Parathyroid adenoma (tissue), 2 donors: ENCODE measurements around the gene EFHC1.

ENCODE experiments used
- H2AFZ ChIP-seq: fragments of 300-600 bp; sonication (generic); one replicate; pipeline ENCODE4 v1.7.0; 2017; ENCODE audit warnings: antibody characterized with exemption, mild to moderate bottlenecking
- H3K27ac ChIP-seq: fragments of 300-600 bp; sonication (generic); one replicate; pipeline ENCODE4 v1.7.0; 2017
- H3K27me3 ChIP-seq: fragments of 300-600 bp; sonication (generic); one replicate; pipeline ENCODE4 v1.7.0; 2017; ENCODE audit warnings: low read length; ENCODE audit not compliant: control insufficient read depth, insufficient read depth
- H3K36me3 ChIP-seq: fragments of 300-600 bp; sonication (generic); one replicate; pipeline ENCODE4 v1.7.0; 2017; ENCODE audit warnings: low read length; ENCODE audit not compliant: control insufficient read depth, insufficient read depth
- H3K4me1 ChIP-seq: fragments of 300-600 bp; sonication (generic); one replicate; pipeline ENCODE4 v1.7.0; 2017; ENCODE audit warnings: control low read depth
- H3K4me2 ChIP-seq: fragments of 300-600 bp; sonication (generic); one replicate; pipeline ENCODE4 v1.7.0; 2017; ENCODE audit warnings: low read length
- H3K4me3 ChIP-seq: fragments of 300-600 bp; sonication (generic); one replicate; pipeline ENCODE4 v1.7.0; 2017; ENCODE audit warnings: low read depth, low read length
- H3K79me2 ChIP-seq: fragments of 300-600 bp; sonication (generic); one replicate; pipeline ENCODE4 v1.7.0; 2017; ENCODE audit warnings: control low read depth
- H3K9ac ChIP-seq: fragments of 300-600 bp; sonication (generic); one replicate; pipeline ENCODE4 v1.7.0; 2017; ENCODE audit warnings: mild to moderate bottlenecking
- H3K9me3 ChIP-seq: fragments of 300-600 bp; sonication (generic); one replicate; pipeline ENCODE4 v1.7.0; 2017; ENCODE audit warnings: low read length; ENCODE audit not compliant: control insufficient read depth
- CTCF ChIP-seq: fragments of 300-600 bp; sonication (generic); IDR thresholded peaks from one replicate; pipeline ENCODE4 v1.7.0; 2017; ENCODE audit warnings: antibody characterized with exemption, mild to moderate bottlenecking
- donor health status: primary hyperparathyroidism.

EFHC1 gene

GRCh38 chr6:52540286-52540902 is 120.3 kb downstream of the EFHC1 start:
- Histone ChIP-seq H3K79me2 (peaks cover 10% of the 10 kb centered on the region), H3K4me2 (no peak overlapping the region), H3K27me3 (no peaks in the 10 kb centered on the region), H3K27ac (no peak overlapping the region), H2AFZ (no peak overlapping the region), H3K9ac (no peak overlapping the region), H3K4me3 (no peak overlapping the region), H3K4me1 (no peaks in the 10 kb centered on the region), H3K9me3 (no peaks in the 10 kb centered on the region), H3K36me3 (no peaks in the 10 kb centered on the region)
- TF ChIP-seq CTCF, result no peak

GRCh38 chr6:52541135-52541534 is 121.0 kb downstream of the EFHC1 start:
- Histone ChIP-seq H3K4me3 (no peak overlapping the region), H3K36me3 (no peaks in the 10 kb centered on the region), H3K4me1 (no peaks in the 10 kb centered on the region), H3K4me2 (no peak overlapping the region), H3K79me2 (peaks cover 16% of the 10 kb centered on the region), H2AFZ (no peak overlapping the region), H3K9me3 (no peaks in the 10 kb centered on the region), H3K27ac (no peak overlapping the region), H3K9ac (no peak overlapping the region), H3K27me3 (no peaks in the 10 kb centered on the region)
- no peak for TF ChIP-seq CTCF

GRCh38 chr6:52543262-52543661 is 123.1 kb downstream of the EFHC1 start:
- peaks cover 22% of the 10 kb centered on the region for H3K79me2 ChIP-seq
- H3K4me2 ChIP-seq, result no peak overlapping the region
- H3K9ac ChIP-seq, result no peak overlapping the region
- TF ChIP-seq CTCF, result no peak
- H3K36me3 ChIP-seq, result no peaks in the 10 kb centered on the region
- no peak overlapping the region for H2AFZ ChIP-seq
- no peak overlapping the region for H3K27ac ChIP-seq
- no peaks in the 10 kb centered on the region for H3K27me3 ChIP-seq
- no peak overlapping the region for H3K4me3 ChIP-seq
- H3K4me1 ChIP-seq, result no peaks in the 10 kb centered on the region
- H3K9me3 ChIP-seq, result no peaks in the 10 kb centered on the region

- Histone ChIP-seq H3K36me3 (no peaks in the 10 kb centered on the region), H3K27me3 (no peaks in the 10 kb centered on the region), H3K9ac (no peak overlapping the region), H3K4me2 (no peak overlapping the region), H3K79me2 (peaks cover 27% of the 10 kb centered on the region), H3K4me1 (no peaks in the 10 kb centered on the region), H3K27ac (no peak overlapping the region), H3K4me3 (no peak overlapping the region), H2AFZ (no peak overlapping the region), H3K9me3 (no peaks in the 10 kb centered on the region)
- no peak for TF ChIP-seq CTCF
These were observed 123.8 kb downstream of the EFHC1 start for GRCh38 chr6:52543729-52544601.
